NT2/D1 (cell line): ENCODE results near the gene NOX5.
A peak's percentile ranks its signal among the peaks of the same experiment; 100 is the strongest.

ENCODE experiments used
- DNase-seq: peaks from one replicate; pipeline ENCODE4 v3.0.0-alpha.2; 2011; ENCODE audit warnings: low read depth, low spot score
- H3K27me3 ChIP-seq: 2 replicates; pipeline ENCODE4 v1.6.0; 2011; ENCODE audit warnings: mild to moderate bottlenecking; ENCODE audit not compliant: insufficient read length, insufficient read depth
- H3K36me3 ChIP-seq: 2 replicates; pipeline ENCODE4 v1.6.1; 2011; ENCODE audit warnings: mild to moderate bottlenecking, low read length, mixed read lengths; ENCODE audit not compliant: insufficient read depth, insufficient read length
- H3K4me1 ChIP-seq: 2 replicates; pipeline ENCODE4 v1.5.1; 2011; ENCODE audit not compliant: insufficient read depth, insufficient read length
- H3K4me3 ChIP-seq: 2 replicates; pipeline ENCODE4 v1.5.1; 2011; ENCODE audit warnings: low read depth; ENCODE audit not compliant: insufficient read length
- H3K9ac ChIP-seq: 2 replicates; pipeline ENCODE4 v1.6.0; 2011; ENCODE audit warnings: low read depth; ENCODE audit not compliant: insufficient read length
- H3K9me3 ChIP-seq: 2 replicates; pipeline ENCODE4 v1.5.1; 2011; ENCODE audit warnings: mild to moderate bottlenecking, low read length; ENCODE audit not compliant: insufficient read depth
- SUZ12 ChIP-seq: IDR thresholded peaks from 2 replicates; pipeline ENCODE4 v1.6.1; 2011; ENCODE audit not compliant: insufficient read length, insufficient read depth; ENCODE audit errors: extremely low read depth
- YY1 ChIP-seq: IDR thresholded peaks from 2 replicates; pipeline ENCODE4 v1.6.1; 2011; ENCODE audit not compliant: insufficient read length, insufficient read depth
- ZNF274 ChIP-seq: IDR thresholded peaks from 2 replicates; pipeline ENCODE4 v1.6.1; 2011; ENCODE audit warnings: mild to moderate bottlenecking, low read depth, low read length

NOX5 gene

GRCh38 chr15:68993276-68993675, 21.2 kb upstream of the NOX5 start:
- no peaks in the 10 kb centered on the region for H3K36me3 ChIP-seq
- no peak for TF ChIP-seq YY1
- TF ChIP-seq ZNF274, result no peak
- TF ChIP-seq SUZ12, result no peak
- no peak for DNase-seq
- no peaks in the 10 kb centered on the region for H3K9me3 ChIP-seq
- H3K4me1 ChIP-seq, result peaks cover 15% of the 10 kb centered on the region
- H3K9ac ChIP-seq, result no peak overlapping the region
- H3K4me3 ChIP-seq, result no peak overlapping the region
- no peaks in the 10 kb centered on the region for H3K27me3 ChIP-seq

DNA sequence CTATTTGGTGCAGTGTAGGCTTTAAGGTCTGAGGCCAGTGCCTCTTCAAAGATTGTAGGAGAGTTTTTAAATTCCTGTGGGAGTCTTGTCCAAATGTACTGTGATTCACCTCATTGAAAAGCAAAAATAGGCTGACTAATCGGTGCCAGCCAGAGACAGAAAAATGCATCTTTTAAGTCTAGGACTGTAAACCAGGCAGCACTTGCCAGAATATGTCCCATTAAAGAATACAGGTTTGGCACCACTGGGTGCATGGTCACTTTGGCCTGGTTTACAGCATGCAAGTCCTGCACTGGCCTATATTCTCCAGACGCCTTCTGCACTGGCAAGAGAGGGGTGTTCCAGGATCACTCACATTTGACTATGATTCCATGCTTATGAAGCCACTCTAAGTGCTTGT, 20.3 kb upstream of the NOX5 start:
- TF ChIP-seq YY1 (no peak), SUZ12 (no peak), ZNF274 (no peak)
- Histone ChIP-seq H3K36me3 (no peaks in the 10 kb centered on the region), H3K4me3 (no peak overlapping the region), H3K27me3 (no peaks in the 10 kb centered on the region), H3K9ac (no peak overlapping the region), H3K4me1 (peaks cover 19% of the 10 kb centered on the region), H3K9me3 (no peaks in the 10 kb centered on the region)
- no peak for DNase-seq

DNA sequence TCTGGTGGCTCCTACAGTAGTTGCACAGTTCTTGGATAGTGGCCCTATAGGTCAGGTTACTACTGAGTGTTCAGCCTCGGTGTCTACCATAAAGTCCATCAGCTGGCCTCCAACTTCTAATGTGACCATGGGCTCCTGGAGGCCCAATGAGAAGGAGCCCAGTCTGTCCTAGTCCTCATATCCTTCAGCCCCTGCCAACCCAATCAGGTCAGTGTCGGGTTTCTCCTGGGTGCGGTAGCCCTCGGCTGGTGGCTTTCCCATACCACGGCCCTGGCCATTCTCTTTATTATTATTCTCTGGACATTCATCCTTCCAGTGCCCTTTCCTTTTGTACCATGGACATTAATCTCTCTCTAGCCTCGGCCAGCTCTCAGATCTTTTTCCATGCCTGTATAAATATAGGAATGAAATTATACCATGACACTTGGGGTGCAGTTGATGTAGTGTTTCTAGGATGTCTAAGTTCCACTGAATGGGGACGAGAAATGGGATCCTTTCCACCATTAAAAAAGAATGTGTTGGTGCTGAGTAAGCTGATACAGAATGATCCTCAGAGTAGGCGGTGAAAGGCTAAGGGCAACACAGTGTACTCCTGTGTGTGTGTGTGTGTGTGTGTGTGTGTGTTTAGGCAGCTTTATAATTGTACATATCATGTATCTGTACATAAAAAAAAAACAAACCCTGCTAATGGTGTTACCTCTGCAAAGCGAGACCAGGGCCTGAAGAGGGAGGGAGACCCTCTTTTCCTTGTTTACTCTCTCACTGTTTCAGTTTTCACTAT, 19.3 kb upstream of the NOX5 start:
- H3K27me3 ChIP-seq, result no peaks in the 10 kb centered on the region
- H3K9me3 ChIP-seq, result no peaks in the 10 kb centered on the region
- TF ChIP-seq SUZ12 (no peak), YY1 (no peak), ZNF274 (no peak)
- H3K9ac ChIP-seq, result no peak overlapping the region
- no peaks in the 10 kb centered on the region for H3K36me3 ChIP-seq
- H3K4me1 ChIP-seq, result peaks cover 14% of the 10 kb centered on the region
- H3K4me3 ChIP-seq, result no peak overlapping the region
- DNase-seq, result no peak

DNA sequence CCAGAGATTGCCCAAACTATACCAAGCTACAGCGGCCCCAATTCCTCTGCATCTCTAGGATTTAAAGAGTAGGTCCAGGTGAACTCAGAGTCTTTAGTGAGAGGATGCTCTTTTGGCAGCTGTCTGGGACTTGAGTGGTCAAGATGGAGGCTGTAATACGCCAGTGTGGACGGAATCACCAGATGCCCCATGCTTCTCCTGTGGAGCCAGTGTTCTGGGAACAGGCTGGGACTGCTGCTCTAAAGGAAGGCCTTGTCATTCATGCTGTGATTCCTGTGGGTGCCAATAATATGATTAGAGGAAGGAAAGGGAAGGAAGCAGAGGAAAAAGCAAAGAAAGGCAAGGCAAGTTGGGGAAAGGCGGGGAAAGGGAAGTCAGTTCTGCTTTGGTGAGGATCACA, 17.4 kb upstream of the NOX5 start:
- Histone ChIP-seq H3K9me3 (no peaks in the 10 kb centered on the region), H3K4me3 (no peak overlapping the region), H3K9ac (no peak overlapping the region), H3K27me3 (no peaks in the 10 kb centered on the region), H3K4me1 (peaks cover 22% of the 10 kb centered on the region), H3K36me3 (no peaks in the 10 kb centered on the region)
- DNase-seq, result no peak
- no peak for TF ChIP-seq YY1
- no peak for TF ChIP-seq SUZ12
- no peak for TF ChIP-seq ZNF274

DNA sequence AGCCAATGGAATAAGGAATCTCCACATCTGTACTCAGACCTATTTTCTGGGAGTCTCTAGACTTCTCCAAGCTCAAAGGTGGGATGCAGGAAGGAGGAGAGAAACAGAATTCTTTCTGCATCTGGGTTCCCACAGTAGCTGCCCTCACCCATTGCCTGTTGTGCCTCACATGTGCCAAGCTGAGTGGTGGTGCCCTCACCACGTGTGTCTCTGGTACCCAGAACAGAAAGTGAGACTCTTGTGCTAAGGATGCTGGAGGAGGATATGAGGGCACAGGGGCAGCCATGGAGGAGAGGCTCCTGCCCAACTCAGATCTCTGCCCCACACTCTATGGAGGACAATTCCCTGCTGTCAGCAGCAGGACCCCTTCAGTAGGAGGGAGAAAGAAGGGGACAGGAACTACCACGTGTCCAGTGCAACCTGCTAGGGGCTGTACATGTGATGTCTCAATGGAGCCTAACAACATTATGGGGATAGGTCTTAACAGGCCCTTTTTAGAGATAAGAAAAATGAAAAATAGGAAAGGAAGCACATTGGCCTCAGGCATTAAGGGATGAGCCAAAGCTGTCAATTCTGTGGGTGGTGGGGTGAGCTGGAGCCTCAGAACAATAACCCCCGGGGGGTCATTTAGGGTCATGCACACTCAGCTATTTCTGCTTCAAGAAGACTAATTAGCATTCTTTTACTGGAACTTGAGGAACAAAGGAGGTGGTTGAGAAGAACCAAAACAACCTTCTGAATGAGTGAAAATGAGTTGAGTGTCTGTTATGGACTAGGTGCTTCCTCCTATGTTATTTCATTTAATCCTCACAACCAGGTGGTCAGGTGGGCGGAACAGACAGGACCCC, 16.3 kb upstream of the NOX5 start:
- no peak for TF ChIP-seq SUZ12
- no peak for TF ChIP-seq YY1
- TF ChIP-seq ZNF274, result no peak
- H3K9ac ChIP-seq, result peak overlapping the region; percentile 15
- no peak for DNase-seq
- H3K9me3 ChIP-seq, result no peaks in the 10 kb centered on the region
- H3K36me3 ChIP-seq, result no peaks in the 10 kb centered on the region
- H3K4me1 ChIP-seq, result peaks cover 22% of the 10 kb centered on the region
- H3K4me3 ChIP-seq, result no peak overlapping the region
- H3K27me3 ChIP-seq, result no peaks in the 10 kb centered on the region

- no peaks in the 10 kb centered on the region for H3K36me3 ChIP-seq
- TF ChIP-seq YY1 (no peak), SUZ12 (no peak), ZNF274 (no peak)
- H3K9me3 ChIP-seq, result no peaks in the 10 kb centered on the region; the same call in 1 of the 2 replicates
- no peaks in the 10 kb centered on the region for H3K27me3 ChIP-seq
- DNase-seq, result no peak
- H3K9ac ChIP-seq, result no peak overlapping the region
- H3K4me1 ChIP-seq, result peaks cover 22% of the 10 kb centered on the region
- H3K4me3 ChIP-seq, result no peak overlapping the region
Observed at GRCh38 chr15:68999091-68999490, 15.4 kb upstream of the NOX5 start.

GRCh38 chr15:69000091-69000490, 14.4 kb upstream of the NOX5 start:
- no peak overlapping the region for H3K9ac ChIP-seq
- DNase-seq, result no peak
- peaks cover 20% of the 10 kb centered on the region for H3K4me1 ChIP-seq
- TF ChIP-seq ZNF274 (no peak), SUZ12 (no peak), YY1 (no peak)
- no peaks in the 10 kb centered on the region for H3K27me3 ChIP-seq
- H3K36me3 ChIP-seq, result no peaks in the 10 kb centered on the region
- no peak overlapping the region for H3K4me3 ChIP-seq
- H3K9me3 ChIP-seq, result no peaks in the 10 kb centered on the region; the same call in 1 of the 2 replicates
